Small intestine (tissue), 7 donors: ENCODE results near the gene HPSE2. TPM values are rescaled to one million over a fixed set of nuclear protein-coding genes. Genes with fewer than 3 reads are reported as not detected.

ENCODE experiments used
- DNase-seq, 2 donors: peaks; one replicate each; pipeline versions ENCODE4 v3.0.0 to v3.0.0-alpha.2; 2013
- FAIRE-seq: peaks from 2 replicates; lab custom pipeline; 2012; peaks lifted over from hg19 to GRCh38; lab: Jason Lieb, UNC
- H3K27ac ChIP-seq, 3 donors: one replicate each; pipeline ENCODE4 v1.5.1; 2013; ENCODE audit warnings: low read length in 2 of 3, mild to moderate bottlenecking in 2 of 3, control low read depth in 1 of 3, inconsistent platforms in 1 of 3, low read depth in 1 of 3, moderate library complexity in 1 of 3
- H3K27me3 ChIP-seq, 3 donors: one replicate each; pipeline ENCODE4 v1.6.1; 2013; ENCODE audit warnings: low read length in 3 of 3, inconsistent platforms in 1 of 3; ENCODE audit not compliant: control insufficient read depth in 3 of 3, insufficient read depth in 3 of 3
- H3K36me3 ChIP-seq, 3 donors: one replicate each; pipeline ENCODE4 v1.6.1; 2013; ENCODE audit warnings: low read length in 3 of 3, inconsistent platforms in 1 of 3, low read depth in 1 of 3, mild to moderate bottlenecking in 1 of 3, moderate library complexity in 1 of 3; ENCODE audit not compliant: control insufficient read depth in 3 of 3, insufficient read depth in 2 of 3
- H3K4me1 ChIP-seq, 3 donors: one replicate each; pipeline ENCODE4 v1.6.1; 2013; ENCODE audit warnings: low read length in 2 of 3, inconsistent platforms in 1 of 3, low read depth in 1 of 3, mild to moderate bottlenecking in 1 of 3, moderate library complexity in 1 of 3; ENCODE audit not compliant: control insufficient read depth in 3 of 3, insufficient read depth in 2 of 3
- H3K4me3 ChIP-seq, 3 donors: one replicate each; pipeline ENCODE4 v1.5.1; 2013; ENCODE audit warnings: low read length in 3 of 3, control low read depth in 1 of 3, inconsistent platforms in 1 of 3, low read depth in 1 of 3, mild to moderate bottlenecking in 1 of 3, moderate library complexity in 1 of 3
- H3K9me3 ChIP-seq, 2 donors: one replicate each; pipeline ENCODE4 v1.6.1; 2013; ENCODE audit warnings: low read depth in 1 of 2, low read length in 1 of 2; ENCODE audit not compliant: control insufficient read depth in 2 of 2, insufficient read depth in 1 of 2
- WGBS, 3 donors: extraction: QIAGEN DNeasy Blood & Tissue Kit; methylation state at CpG; one replicate each; pipeline ENCODE4 v1.1.7; 2013; 5-methylcytosine and 5-hydroxymethylcytosine counted together
- polyA plus RNA-seq, 4 donors: library from polyadenylated mRNA; stranded (reverse) in 3 of 4; unstranded in 1 of 4; fragments of 200-250 nt in 3 of 4; fragments of 120-200 nt in 1 of 4; gene quantifications; one replicate each; pipeline versions ENCODE4 v1.2.1 to v1.2.3, GENCODE V29; 2013
- donor health status: healthy with polysubstance abuse.
- donor health status: control.
- donor health status: control.
- donor health status: Bipolar disorder and iron deficiency.
- donor health status: healthy.

Gene HPSE2
- polyA plus RNA-seq, 4 donors = 0.22 to 9.4 (median 1.2) TPM

GRCh38 chr10:98469001-98469931, 766.4 kb downstream of the HPSE2 start:
- WGBS, 3 donors = 77 to 88% (median 88%) methylated on average over 2 of the region's 2 CpGs
- Histone ChIP-seq H3K36me3 (no peaks in the 10 kb centered on the region), H3K27me3 (peaks cover 0 to 6% (median 0%) of the 10 kb centered on the region in 3 donors), H3K27ac (no peak overlapping the region), H3K4me1 (peaks cover 0 to 4% (median 3%) of the 10 kb centered on the region in 3 donors), H3K9me3 (no peaks in the 10 kb centered on the region), H3K4me3 (no peak overlapping the region)
- no peak for FAIRE-seq
- no peak for DNase-seq

- Histone ChIP-seq H3K9me3 (no peaks in the 10 kb centered on the region), H3K4me1 (peaks cover 0 to 4% (median 3%) of the 10 kb centered on the region in 3 donors), H3K27me3 (peaks cover 0 to 6% (median 0%) of the 10 kb centered on the region in 3 donors), H3K27ac (no peak overlapping the region), H3K4me3 (peak overlapping the region in 2 of 3 donors; percentile 41 to 70), H3K36me3 (no peaks in the 10 kb centered on the region)
- WGBS, 3 donors = 1 to 7% (median 1%) methylated on average over 43 to 44 of the region's 44 CpGs
- FAIRE-seq (no peak), DNase-seq (peak; percentile 90 to 92)
Measured at GRCh38 chr10:98467506-98468318, 767.9 kb downstream of the HPSE2 start.

- Histone ChIP-seq H3K4me3 (no peak overlapping the region), H3K27ac (no peak overlapping the region), H3K27me3 (peaks cover 0 to 2% (median 0%) of the 10 kb centered on the region in 3 donors), H3K4me1 (peaks cover 0 to 4% (median 3%) of the 10 kb centered on the region in 3 donors), H3K9me3 (no peaks in the 10 kb centered on the region), H3K36me3 (no peaks in the 10 kb centered on the region)
- 38 to 62% (median 56%) methylated on average over 15 of the region's 15 CpGs for WGBS, 3 donors
- FAIRE-seq = no peak
- peak in 1 of 2 donors; percentile 36 for DNase-seq
Measured at GRCh38 chr10:98466861-98467505, 768.7 kb downstream of the HPSE2 start.

GRCh38 chr10:98465866-98466265, 769.8 kb downstream of the HPSE2 start:
- Histone ChIP-seq H3K4me3 (no peak overlapping the region), H3K36me3 (no peaks in the 10 kb centered on the region), H3K27ac (no peak overlapping the region), H3K27me3 (peaks cover 0 to 2% (median 0%) of the 10 kb centered on the region in 3 donors), H3K9me3 (no peaks in the 10 kb centered on the region), H3K4me1 (peaks cover 0 to 8% (median 6%) of the 10 kb centered on the region in 3 donors)
- FAIRE-seq = no peak
- DNase-seq = no peak
- WGBS, 3 donors = 81 to 94% (median 84%) methylated on average over 3 of the region's 3 CpGs

- Histone ChIP-seq H3K4me1 (peaks cover 0 to 17% (median 6%) of the 10 kb centered on the region in 3 donors), H3K36me3 (no peaks in the 10 kb centered on the region), H3K27me3 (no peaks in the 10 kb centered on the region), H3K4me3 (no peak overlapping the region), H3K9me3 (no peaks in the 10 kb centered on the region), H3K27ac (no peak overlapping the region)
- FAIRE-seq (no peak), DNase-seq (no peak)
- WGBS, 3 donors = 75 to 85% (median 75%) methylated on average over 8 of the region's 8 CpGs
Measured at GRCh38 chr10:98463976-98464754, 771.5 kb downstream of the HPSE2 start.

GRCh38 chr10:98463016-98463415, 772.6 kb downstream of the HPSE2 start:
- no peak overlapping the region for H3K4me3 ChIP-seq
- no peak overlapping the region for H3K27ac ChIP-seq
- DNase-seq (no peak), FAIRE-seq (no peak)
- WGBS, 3 donors = 90 to 93% (median 91%) methylated on average over 6 of the region's 6 CpGs
- no peaks in the 10 kb centered on the region for H3K9me3 ChIP-seq
- H3K4me1 ChIP-seq = peaks cover 0 to 15% (median 3%) of the 10 kb centered on the region in 3 donors
- H3K36me3 ChIP-seq = no peaks in the 10 kb centered on the region
- no peaks in the 10 kb centered on the region for H3K27me3 ChIP-seq

- 65 to 82% (median 70%) methylated on average over 3 of the region's 3 CpGs for WGBS, 3 donors
- H3K36me3 ChIP-seq = no peaks in the 10 kb centered on the region
- FAIRE-seq (no peak), DNase-seq (no peak)
- no peak overlapping the region for H3K4me3 ChIP-seq
- peaks cover 0 to 14% (median 3%) of the 10 kb centered on the region in 3 donors for H3K4me1 ChIP-seq
- no peaks in the 10 kb centered on the region for H3K9me3 ChIP-seq
- peaks cover 0 to 3% (median 0%) of the 10 kb centered on the region in 3 donors for H3K27me3 ChIP-seq
- H3K27ac ChIP-seq = peak overlapping the region in 2 of 3 donors; percentile 64 to 67
Measured at GRCh38 chr10:98461500-98461842, 774.2 kb downstream of the HPSE2 start.
